Measurements from ENCODE around the gene HOOK1.
A peak's percentile ranks its signal among the peaks of the same experiment; 100 is the strongest.

The HOOK1 gene

GRCh38 chr1:59814901-59815825 lies at the start of gene HOOK1:
HOOK1 (plus strand) TSS chr1:59814949; CDS start chr1:59815118, 169 bp downstream.
- DNase-seq = no peak

GRCh38 chr1:59765011-59765730 lies 49.6 kb upstream of the HOOK1 start:
- DNase-seq = no peak

- no peak for DNase-seq
These were observed 48.4 kb upstream of the HOOK1 start for GRCh38 chr1:59766227-59766855.

GRCh38 chr1:59767119-59767518 lies 47.6 kb upstream of the HOOK1 start:
- no peak for DNase-seq

GRCh38 chr1:59768792-59769735 lies 45.7 kb upstream of the HOOK1 start:
- no peak for DNase-seq

- no peak for DNase-seq
These were observed 45.0 kb upstream of the HOOK1 start for GRCh38 chr1:59769736-59770095.

GRCh38 chr1:59771361-59771760 lies 43.4 kb upstream of the HOOK1 start:
- DNase-seq = no peak

GRCh38 chr1:59775480-59775879 lies 39.3 kb upstream of the HOOK1 start:
- no peak for DNase-seq

GRCh38 chr1:59776960-59777852 lies 37.5 kb upstream of the HOOK1 start:
- DNase-seq = no peak

- no peak for DNase-seq
These were observed 34.8 kb upstream of the HOOK1 start for GRCh38 chr1:59779949-59780348.

GRCh38 chr1:59788825-59789224 lies 25.9 kb upstream of the HOOK1 start:
- no peak for DNase-seq

- DNase-seq = no peak
These were observed 16.1 kb upstream of the HOOK1 start for GRCh38 chr1:59798600-59798999.

- DNase-seq = no peak
These were observed 11.2 kb upstream of the HOOK1 start for GRCh38 chr1:59803458-59804038.

- DNase-seq = no peak
These were observed 10.4 kb upstream of the HOOK1 start for GRCh38 chr1:59804301-59804700.

GRCh38 chr1:59805554-59805953 lies 9.2 kb upstream of the HOOK1 start:
- no peak for DNase-seq

GRCh38 chr1:59814180-59814900 lies 409 bp upstream of the HOOK1 start:
- DNase-seq = peak; percentile 95

GRCh38 chr1:59815892-59816291 lies 1.1 kb downstream of the HOOK1 start:
- no peak for DNase-seq

GRCh38 chr1:59816318-59816878 lies 1.6 kb downstream of the HOOK1 start:
- no peak for DNase-seq

- no peak for DNase-seq
These were observed 5.1 kb downstream of the HOOK1 start for GRCh38 chr1:59819566-59820438.

Measured in CD4-positive, alpha-beta T cell treated with Interleukin-21 for 1 hour (primary cell).